OCI-LY7 (cell line): ENCODE data around the gene TMEM86B.

ENCODE experiments used
- CTCF ChIP-seq: fragments of 200-600 bp; sonication (generic); conservative IDR thresholded peaks from 2 replicates; pipeline ENCODE4 v1.5.1; 2014; ENCODE audit warnings: mild to moderate bottlenecking, antibody characterized with exemption, low read length, moderate library complexity, mixed read lengths
- EZH2phosphoT487 ChIP-seq: fragments of 200-600 bp; sonication (generic); IDR thresholded peaks from 2 replicates; pipeline ENCODE4 v1.6.1; 2018; ENCODE audit warnings: low read depth, borderline replicate concordance, mild to moderate bottlenecking, mixed run types, antibody characterized with exemption, low read length, moderate library complexity, mixed read lengths

GRCh38 chr19:55255618-55256423, 27.3 kb upstream of the TMEM86B start:
- no peak for TF ChIP-seq CTCF
- no peak for TF ChIP-seq EZH2phosphoT487
